ENCODE data around the gene CROT.

GRCh38 chr7:87356448-87356847 lies 11.0 kb downstream of the CROT start:
- TF ChIP-seq POLR2AphosphoS5 (IDR thresholded peaks at IDR 0.05) (no peak), CTCF (IDR thresholded peaks at IDR 0.05) (no peak), POLR2A (IDR thresholded peaks at IDR 0.05) (no peak)
